ENCODE measurements around the gene PCDH9.
"Not testable (repeated sequence)": the region's sequence is repeated elsewhere in the genome, so short reads cannot be mapped to it uniquely, and the experiment has no call there.

PCDH9 gene

DNA sequence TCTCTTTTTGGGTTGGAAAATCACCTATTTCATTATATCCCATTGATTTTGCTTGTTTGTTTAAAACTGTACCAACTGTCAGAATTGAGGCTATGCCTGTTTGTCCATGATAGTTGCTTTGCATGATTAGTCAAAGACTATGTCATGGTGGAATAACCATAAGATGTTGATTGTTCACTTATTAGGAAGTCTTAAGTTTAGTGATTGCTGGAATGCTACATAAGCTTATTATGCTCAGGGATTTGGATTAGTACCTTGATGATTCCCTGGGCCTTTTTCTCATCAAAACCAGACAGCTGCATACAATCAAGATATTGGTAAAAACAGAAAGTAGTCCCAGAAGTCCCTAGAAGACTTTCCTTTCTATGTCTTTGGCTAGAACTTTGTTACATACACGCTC is 954.7 kb downstream of the PCDH9 start:
- H3K4me1 ChIP-seq: no peaks in the 10 kb centered on the region
- no peaks in the 10 kb centered on the region for H3K36me3 ChIP-seq
- peaks cover 26% of the 10 kb centered on the region for H3K9me3 ChIP-seq
- H3K27ac ChIP-seq: no peak overlapping the region
- TF ChIP-seq Cebpa-rat (IDR thresholded peaks at IDR 0.05): no peak
- no peak overlapping the region for H3K4me3 ChIP-seq
- H3K9ac ChIP-seq: no peak overlapping the region
- no peaks in the 10 kb centered on the region for H3K27me3 ChIP-seq
- H4K20me1 ChIP-seq: no peaks in the 10 kb centered on the region
- H3K4me2 ChIP-seq: no peak overlapping the region

DNA sequence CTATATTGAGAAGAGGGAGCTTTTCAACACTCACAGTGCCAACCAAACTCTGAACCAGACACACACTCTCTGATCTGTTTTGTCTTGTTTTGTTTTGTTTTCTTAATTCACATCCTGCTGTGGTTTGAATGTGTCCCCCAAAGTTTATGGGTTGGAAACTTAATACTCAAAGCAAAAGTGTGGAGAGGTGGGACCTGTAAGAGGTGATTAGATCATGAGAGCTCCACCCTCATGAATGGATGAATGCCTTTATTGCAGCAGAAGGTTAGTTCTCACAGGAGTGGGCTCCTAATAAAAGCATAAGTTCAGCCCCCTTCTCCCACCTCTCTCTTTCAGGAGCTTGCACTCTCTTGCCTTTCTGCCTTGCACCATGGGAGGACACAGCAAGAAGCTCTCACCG is 957.1 kb downstream of the PCDH9 start:
- no peak overlapping the region for H3K4me2 ChIP-seq
- no peaks in the 10 kb centered on the region for H3K4me1 ChIP-seq
- no peak overlapping the region for H3K9ac ChIP-seq
- peaks cover 21% of the 10 kb centered on the region for H3K9me3 ChIP-seq
- H3K27ac ChIP-seq: no peak overlapping the region
- H4K20me1 ChIP-seq: no peaks in the 10 kb centered on the region
- H3K36me3 ChIP-seq: no peaks in the 10 kb centered on the region
- H3K4me3 ChIP-seq: no peak overlapping the region
- TF ChIP-seq Cebpa-rat (IDR thresholded peaks at IDR 0.05): no peak
- H3K27me3 ChIP-seq: no peaks in the 10 kb centered on the region

DNA sequence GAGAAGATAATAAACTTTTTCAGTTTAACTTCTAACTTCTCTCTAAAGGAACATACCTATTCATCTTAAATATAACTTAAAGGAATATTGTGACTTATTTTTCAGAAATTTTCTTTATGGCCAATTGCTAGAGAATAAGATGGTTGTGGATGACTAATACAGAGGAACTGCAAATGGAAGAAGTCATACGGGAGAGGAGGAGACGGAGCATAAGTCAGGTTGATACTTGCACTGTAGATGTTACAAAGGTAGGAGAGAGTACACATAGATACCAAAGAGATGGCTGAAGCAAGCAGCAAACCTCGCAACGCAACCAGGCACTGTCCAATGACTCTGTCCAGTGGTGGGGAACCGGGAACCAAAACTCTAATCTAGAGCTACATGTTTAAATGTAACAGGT is 963.4 kb downstream of the PCDH9 start:
- Histone ChIP-seq H3K4me1 (no peaks in the 10 kb centered on the region), H3K27ac (no peak overlapping the region), H3K27me3 (no peaks in the 10 kb centered on the region), H3K4me3 (no peak overlapping the region), H3K9ac (no peak overlapping the region), H3K4me2 (no peak overlapping the region), H4K20me1 (no peaks in the 10 kb centered on the region), H3K9me3 (no peaks in the 10 kb centered on the region), H3K36me3 (no peaks in the 10 kb centered on the region)
- TF ChIP-seq Cebpa-rat (IDR thresholded peaks at IDR 0.05): no peak

DNA sequence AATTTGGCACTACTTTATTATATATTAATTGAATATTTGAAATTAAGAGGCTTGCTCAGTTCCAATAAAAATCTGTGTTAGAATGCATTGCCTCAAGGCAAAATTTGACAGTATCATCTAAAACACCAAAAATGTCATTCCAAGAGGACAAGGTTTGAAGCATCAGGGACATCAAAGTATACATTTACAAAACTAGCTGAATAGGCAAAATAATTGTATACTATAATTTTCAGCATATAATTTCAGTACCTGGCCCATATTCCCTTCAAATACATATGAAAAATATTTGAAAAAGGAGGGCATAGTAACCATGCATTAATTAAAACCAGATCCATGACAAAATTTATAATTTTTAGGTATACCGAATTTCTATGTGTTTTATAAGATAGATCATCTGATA is 963.8 kb downstream of the PCDH9 start:
- Histone ChIP-seq H3K27ac (no peak overlapping the region), H3K27me3 (no peaks in the 10 kb centered on the region), H3K4me1 (no peaks in the 10 kb centered on the region), H3K36me3 (no peaks in the 10 kb centered on the region), H3K4me3 (no peak overlapping the region), H3K4me2 (no peak overlapping the region), H3K9me3 (no peaks in the 10 kb centered on the region), H3K9ac (no peak overlapping the region), H4K20me1 (no peaks in the 10 kb centered on the region)
- TF ChIP-seq Cebpa-rat (IDR thresholded peaks at IDR 0.05): no peak

DNA sequence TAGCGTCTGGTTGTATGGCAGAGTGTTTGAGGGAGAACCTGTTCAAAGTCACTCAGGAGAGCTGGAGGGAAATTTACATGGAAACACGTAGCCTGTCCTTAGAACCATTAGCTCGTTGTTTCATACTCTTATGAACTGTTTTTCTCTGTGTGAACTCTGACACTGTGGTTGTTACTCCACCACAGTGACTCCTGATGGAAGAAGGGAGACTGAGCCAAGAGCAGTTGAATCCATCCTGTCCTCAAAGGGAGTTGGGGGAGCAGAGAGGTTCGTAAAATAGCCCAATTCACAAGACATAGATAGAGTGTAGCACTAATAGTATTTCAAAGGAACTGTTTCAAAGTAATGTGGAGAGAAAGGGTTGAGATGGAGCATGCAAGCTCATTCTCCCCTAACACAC is 964.8 kb downstream of the PCDH9 start:
- H3K27ac ChIP-seq: no peak overlapping the region
- H3K9ac ChIP-seq: no peak overlapping the region
- H3K9me3 ChIP-seq: no peaks in the 10 kb centered on the region
- H3K36me3 ChIP-seq: no peaks in the 10 kb centered on the region
- H3K4me1 ChIP-seq: no peaks in the 10 kb centered on the region
- no peak overlapping the region for H3K4me2 ChIP-seq
- H3K4me3 ChIP-seq: no peak overlapping the region
- TF ChIP-seq Cebpa-rat (IDR thresholded peaks at IDR 0.05): no peak
- no peaks in the 10 kb centered on the region for H4K20me1 ChIP-seq
- no peaks in the 10 kb centered on the region for H3K27me3 ChIP-seq

DNA sequence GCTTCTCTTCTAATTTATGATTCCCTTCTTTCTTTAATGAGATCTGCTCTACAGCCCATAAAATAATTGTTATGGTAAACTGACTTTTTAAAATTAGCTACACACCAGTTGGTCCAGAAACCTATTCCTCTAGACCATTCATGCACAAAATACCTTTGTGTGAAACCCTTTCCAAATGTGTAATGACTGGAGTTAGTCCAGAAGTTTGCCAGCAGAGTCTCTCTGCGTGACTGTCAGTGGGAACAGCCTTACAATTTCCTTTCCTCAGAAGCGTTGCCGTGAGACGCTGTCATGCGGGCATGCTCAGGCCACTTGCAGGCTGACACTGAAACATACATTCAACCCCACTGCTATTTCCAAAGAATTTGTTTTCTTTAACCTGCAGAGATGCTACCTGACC is 965.2 kb downstream of the PCDH9 start:
- Histone ChIP-seq H3K27ac (no peak overlapping the region), H3K27me3 (no peaks in the 10 kb centered on the region), H3K9me3 (no peaks in the 10 kb centered on the region), H3K36me3 (no peaks in the 10 kb centered on the region), H3K4me2 (no peak overlapping the region), H3K9ac (no peak overlapping the region), H3K4me3 (no peak overlapping the region), H3K4me1 (no peaks in the 10 kb centered on the region), H4K20me1 (no peaks in the 10 kb centered on the region)
- TF ChIP-seq Cebpa-rat (IDR thresholded peaks at IDR 0.05): no peak

DNA sequence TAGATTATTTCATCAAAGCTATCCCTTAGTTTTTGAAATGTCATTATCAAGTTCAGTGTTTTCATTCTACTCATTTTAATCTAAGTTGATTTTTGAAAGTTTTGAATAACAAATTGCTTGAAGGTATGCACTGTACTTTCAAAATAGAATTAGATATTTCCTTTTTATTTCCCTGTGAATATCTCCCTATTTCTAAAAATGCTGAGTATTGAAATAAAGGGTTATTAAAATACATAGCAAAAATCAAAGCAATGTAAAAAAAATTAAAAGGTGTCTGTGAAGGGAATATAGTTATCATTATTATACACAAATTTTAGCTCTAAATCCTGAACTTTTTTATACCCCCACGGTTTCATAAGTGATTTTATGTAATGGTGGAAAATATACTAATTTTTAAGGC is 967.8 kb downstream of the PCDH9 start:
- H3K4me2 ChIP-seq: no peak overlapping the region
- H3K27me3 ChIP-seq: no peaks in the 10 kb centered on the region
- no peak overlapping the region for H3K27ac ChIP-seq
- TF ChIP-seq Cebpa-rat (IDR thresholded peaks at IDR 0.05): no peak
- no peak overlapping the region for H3K4me3 ChIP-seq
- H3K9ac ChIP-seq: no peak overlapping the region
- no peaks in the 10 kb centered on the region for H4K20me1 ChIP-seq
- no peaks in the 10 kb centered on the region for H3K36me3 ChIP-seq
- H3K4me1 ChIP-seq: no peaks in the 10 kb centered on the region
- no peaks in the 10 kb centered on the region for H3K9me3 ChIP-seq

DNA sequence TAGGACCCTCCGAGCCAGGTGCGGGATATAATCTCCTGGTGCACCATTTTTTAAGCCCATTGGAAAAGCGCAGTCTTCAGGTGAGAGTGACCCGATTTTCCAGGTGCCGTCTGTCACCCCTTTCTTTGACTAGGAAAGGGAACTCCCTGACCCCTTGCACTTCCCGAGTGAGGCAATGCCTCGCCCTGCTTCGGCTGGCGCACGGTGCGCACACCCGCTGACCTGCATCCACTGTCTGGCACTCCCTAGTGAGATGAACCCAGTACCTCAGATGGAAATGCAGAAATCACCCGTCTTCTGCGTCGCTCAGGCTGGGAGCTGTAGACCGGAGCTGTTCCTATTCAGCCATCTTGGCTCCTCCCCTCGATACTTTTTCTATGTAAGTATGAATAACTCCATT is 970.7 kb downstream of the PCDH9 start:
- not testable (repeated sequence) for H3K4me3 ChIP-seq, H3K27ac ChIP-seq, H3K9ac ChIP-seq, H3K9me3 ChIP-seq, H3K4me2 ChIP-seq, H4K20me1 ChIP-seq, H3K36me3 ChIP-seq, H3K27me3 ChIP-seq, H3K4me1 ChIP-seq

Measured in BLaER1 (cell line).